IPS-11a (cell line): ENCODE measurements around the gene PLEKHG4B.
"Not testable (repeated sequence)": the region's sequence is repeated elsewhere in the genome, so short reads cannot be mapped to it uniquely, and the experiment has no call there.

Source experiments
- H3K4me3 ChIP-seq: one replicate; pipeline ENCODE4 v1.5.1; 2013; ENCODE audit warnings: low read depth, low read length, control low read depth

Gene PLEKHG4B

DNA sequence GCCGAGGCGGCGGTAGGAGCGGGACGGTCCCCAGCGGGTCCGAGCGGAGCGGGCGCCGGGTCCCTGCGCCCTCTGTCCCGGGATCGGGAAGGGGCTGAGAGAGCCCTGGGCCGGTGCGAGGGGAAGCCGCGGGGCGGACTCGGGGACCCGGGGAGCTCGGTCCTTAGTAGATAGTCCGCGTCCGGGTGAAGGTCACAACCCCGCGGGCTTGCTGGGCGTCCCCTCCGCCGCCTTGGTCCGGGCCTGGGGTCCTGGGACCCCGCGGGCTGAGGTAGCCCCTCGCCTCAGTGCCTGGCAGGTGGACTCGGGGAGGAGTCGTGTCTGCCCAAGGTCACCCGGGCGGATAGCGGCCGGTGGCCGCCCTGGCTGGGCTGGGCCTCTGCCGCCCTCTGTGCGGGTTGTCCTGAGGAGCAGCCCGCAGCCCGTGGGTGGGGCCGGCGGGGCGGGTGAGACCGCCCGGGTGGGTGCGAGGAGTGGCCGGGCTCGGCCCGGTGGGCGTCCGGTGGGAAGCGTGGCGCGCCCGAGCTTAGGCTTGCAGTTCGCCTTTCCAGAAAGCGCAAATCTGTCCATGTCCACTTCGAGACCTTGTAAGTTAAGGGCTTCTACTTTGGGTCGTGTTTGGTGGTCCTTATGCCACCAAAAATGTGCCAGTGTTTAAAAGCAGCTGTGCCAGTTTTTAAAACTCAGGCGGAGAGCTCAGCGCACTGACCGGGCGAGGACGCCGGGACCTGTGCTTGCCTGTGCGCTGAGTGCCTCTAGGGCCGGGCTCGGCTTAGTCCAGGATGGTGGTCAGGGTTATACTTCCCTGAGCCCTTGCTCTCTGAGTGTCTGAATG is 126.7 kb downstream of the PLEKHG4B start:
- H3K4me3 ChIP-seq: peak overlapping the region; percentile 81

DNA sequence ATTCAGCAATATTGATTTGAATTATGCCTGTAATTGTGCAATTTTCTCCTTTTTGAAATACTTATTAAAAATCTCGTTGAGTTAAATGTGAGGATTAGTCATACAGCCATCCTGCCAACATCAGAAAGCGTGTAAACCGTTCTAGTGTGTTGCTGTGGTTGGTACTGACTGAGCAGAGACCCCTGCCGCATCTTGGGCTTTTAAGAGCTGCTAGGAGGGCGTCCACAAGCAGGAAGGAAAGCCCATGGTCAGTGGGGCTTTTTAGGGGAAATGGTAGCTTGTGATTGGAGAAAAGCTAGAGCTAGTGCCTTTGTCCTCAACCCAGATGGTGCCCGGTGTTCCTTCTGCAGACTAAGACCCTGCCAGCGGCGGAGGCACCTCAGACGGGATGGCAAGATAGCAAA is 127.5 kb downstream of the PLEKHG4B start:
- peak overlapping the region; percentile 81 for H3K4me3 ChIP-seq

DNA sequence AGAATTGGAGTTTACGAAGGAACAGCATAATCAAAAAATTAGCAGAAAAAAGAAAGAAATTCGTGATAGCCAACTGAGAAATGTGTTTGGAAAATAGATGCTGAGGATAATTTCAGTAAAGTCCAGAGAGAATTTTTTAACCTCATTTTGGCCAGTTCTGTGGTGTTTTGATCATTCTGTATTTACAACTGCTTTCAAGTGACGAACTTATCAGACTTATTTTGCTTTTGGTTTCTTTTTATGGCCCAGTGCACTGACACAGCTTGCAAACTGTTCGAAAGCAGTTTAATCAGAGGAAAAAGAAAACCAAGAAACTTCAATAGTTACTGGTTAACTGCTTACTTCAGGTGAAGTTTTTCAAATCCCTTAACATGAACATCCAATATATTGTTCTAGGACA is 128.0 kb downstream of the PLEKHG4B start:
- H3K4me3 ChIP-seq: no peak overlapping the region

DNA sequence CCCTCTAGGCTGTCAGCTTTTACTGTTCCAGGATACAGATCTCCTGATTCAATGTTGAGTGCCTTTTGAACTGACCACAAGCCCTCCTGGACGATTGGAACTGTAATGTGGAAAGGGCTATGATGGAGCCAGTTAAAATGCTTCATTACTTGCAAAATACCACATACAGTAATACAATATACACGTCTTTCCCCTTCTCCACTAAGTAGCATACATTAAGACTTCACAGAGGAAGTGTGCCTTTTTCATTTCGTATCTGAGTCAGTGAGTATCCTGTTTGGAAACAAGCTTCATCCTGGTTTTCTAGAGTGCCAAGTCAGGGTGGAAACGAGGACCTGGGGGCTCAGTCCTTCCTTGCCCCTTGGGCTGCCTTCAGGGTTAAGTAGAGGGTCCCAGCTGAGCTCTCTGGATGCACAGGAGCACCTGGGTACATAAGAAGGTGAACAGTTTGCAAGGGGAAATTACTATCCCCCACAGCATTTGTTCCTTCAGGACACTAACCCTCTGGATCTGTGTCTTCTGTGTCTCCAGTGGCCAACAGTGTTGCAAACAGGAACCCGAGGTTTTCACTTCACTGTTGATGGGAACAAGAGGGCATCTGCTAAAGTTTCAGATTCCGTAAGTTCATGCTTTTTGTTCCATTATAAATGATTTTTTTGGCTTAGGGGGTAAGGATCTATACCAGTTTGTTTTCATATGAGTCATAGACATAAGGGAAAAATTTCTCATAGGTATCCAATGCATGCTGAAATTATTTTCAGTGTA is 131.2 kb downstream of the PLEKHG4B start:
- H3K4me3 ChIP-seq: not testable (repeated sequence)

DNA sequence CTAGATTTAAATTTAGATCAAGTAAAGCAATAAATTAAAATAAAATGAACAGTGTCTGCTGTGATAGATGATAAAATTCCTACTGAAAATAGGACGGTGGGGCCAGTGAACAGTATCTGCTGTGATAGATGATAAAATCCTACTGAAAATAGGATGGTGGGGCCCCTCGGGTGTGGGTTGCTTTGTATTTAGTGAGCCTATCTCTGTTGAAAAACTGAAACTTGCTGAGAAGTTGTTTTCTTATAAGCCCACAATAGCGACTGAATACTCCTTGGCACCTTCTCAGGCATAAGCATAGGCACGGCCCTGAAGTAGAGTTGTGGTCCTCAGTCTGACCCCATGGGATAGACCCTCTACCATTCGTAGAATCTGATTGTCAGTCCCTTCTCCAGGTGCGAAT is 131.8 kb downstream of the PLEKHG4B start:
- H3K4me3 ChIP-seq: no peak overlapping the region

DNA sequence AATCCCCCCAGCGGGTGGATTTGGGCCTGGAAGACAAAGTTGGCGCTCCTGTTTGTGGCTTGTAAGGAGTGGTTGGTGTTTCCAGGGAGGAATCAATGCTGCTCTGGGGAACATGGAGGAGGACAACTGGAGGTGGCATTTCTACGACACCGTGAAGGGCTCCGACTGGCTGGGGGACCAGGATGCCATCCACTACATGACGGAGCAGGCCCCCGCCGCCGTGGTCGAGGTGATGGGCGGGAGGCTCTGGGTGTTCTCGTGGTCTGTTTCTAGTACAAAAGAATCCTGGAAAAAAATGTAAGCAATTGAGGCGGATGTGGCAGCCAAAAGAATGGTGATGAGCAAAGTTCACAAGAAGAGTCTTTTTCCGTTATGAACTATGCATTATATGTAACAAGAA is 133.4 kb downstream of the PLEKHG4B start:
- no peak overlapping the region for H3K4me3 ChIP-seq

DNA sequence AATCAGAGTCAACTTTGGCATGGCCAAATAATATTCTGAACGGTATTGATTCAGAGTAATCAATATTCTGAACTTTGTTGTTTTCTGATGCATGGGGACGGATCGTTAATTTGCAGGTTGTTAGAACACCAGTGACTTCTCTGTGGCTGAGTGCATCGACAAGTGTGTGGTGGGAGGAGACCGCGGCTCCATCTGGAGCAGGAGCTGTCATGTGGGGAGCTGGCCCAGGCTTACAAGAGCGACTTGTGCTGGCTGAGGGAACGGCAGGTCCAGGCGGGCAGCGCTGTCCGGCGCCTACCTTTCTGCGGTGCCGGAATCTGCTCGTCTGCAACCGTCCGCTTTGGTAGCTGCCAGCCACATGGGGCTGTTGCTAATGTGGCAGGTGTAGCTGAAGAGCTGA is 135.4 kb downstream of the PLEKHG4B start:
- H3K4me3 ChIP-seq: not testable (repeated sequence)

DNA sequence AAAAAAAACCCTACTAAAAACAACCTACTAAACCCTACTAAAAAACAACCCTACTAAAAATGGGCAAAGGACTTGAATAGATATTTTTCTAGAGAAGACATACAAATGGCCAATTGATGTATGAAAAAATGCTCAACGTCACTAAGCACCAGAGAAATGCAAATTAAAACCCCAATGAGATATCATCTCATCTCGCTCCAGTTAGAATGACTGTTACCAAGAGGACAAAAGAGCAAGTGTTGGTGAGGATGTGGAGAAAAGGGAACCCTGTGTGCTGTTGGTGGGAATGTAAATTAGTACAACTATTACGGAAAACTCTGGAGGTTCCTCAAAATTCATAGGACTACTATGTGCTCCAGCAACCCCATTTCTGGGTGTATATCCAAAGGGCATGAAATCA is 136.9 kb downstream of the PLEKHG4B start:
- no peak overlapping the region for H3K4me3 ChIP-seq

DNA sequence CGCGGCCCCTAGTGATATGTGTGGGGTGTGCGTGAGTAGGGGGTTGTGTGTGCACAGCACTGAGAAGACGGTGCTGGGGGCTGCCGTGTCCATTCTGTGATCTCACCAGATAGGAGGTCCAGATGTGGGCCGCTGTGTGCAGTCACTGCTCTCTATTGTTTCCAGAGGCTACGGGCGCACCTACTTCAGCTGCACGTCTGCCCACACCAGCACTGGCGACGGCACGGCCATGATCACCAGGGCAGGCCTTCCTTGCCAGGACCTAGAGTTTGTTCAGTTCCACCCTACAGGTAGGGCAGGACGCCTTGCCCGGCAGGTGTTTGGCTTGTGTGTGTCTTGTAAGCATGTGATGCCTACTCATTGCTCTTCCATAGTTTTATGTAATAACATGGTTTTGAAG is 138.7 kb downstream of the PLEKHG4B start:
- no peak overlapping the region for H3K4me3 ChIP-seq

DNA sequence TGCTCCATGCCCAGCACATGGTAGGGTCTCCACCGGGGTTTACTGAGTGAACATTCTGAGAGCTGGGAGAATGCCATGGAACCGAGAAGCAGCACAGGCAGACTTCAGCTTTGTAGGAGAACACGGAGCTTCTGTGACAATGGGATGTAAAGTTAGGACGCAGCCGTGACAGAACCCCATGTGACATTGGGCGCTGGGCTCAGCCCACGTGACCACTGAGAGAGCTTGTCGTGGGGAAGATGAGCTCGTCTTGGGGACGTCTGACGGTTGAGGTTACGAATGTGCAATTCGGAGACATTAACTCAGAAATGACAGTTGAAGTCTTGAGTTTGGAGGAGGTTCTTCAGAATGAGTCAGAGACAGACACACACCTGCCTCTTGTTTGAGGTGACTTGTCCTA is 139.7 kb downstream of the PLEKHG4B start:
- H3K4me3 ChIP-seq: no peak overlapping the region

DNA sequence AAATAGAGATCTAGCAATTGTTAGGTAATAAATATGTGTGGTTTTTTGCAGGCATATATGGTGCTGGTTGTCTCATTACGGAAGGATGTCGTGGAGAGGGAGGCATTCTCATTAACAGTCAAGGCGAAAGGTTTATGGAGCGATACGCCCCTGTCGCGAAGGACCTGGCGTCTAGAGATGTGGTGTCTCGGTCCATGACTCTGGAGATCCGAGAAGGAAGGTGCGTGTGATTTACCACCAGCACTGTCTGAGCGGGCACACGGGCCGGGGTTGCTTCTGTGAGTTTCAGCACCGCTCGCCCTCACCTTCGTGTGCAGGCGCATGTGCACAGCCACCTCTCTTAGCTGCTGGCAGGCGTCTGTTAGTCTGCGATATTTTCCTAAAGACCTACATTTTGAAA is 141.5 kb downstream of the PLEKHG4B start:
- H3K4me3 ChIP-seq: not testable (repeated sequence)

DNA sequence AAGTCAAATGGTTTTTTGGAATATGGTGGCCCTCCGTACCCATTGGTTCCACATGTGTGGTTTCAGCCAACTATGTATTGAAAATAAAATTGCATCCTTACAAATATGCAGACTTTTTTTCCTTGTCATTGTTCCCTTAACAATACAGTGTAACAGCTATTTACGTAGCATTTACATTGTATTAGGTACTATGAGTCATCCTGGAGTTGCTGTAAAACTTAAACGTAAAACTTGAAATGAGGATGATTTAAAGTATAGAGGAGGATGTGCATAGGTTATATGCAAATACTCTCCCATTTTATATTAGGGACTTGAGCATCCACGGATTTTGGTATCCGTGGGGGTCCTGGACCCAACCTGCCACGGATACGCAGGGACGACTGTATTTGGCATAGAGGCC is 142.5 kb downstream of the PLEKHG4B start:
- no peak overlapping the region for H3K4me3 ChIP-seq

DNA sequence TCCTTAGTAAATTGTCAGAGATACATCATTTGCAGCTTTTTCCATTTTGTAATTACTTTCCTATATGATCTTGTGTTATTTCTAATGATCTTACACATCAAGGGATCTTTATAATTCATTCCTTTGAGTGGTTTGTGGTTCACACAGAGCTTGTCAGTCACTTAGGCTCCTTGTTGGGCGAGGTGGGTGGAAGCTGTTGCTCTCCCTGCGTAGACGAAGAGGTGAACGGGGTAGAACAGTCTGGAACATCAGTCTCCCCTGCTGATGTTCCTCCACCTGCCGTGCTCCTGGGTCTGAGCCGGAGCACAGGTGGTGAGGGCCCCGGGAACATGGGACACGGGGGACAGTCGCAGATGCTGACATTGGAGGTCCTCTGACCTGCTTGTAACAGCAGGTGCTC is 143.6 kb downstream of the PLEKHG4B start:
- not testable (repeated sequence) for H3K4me3 ChIP-seq

DNA sequence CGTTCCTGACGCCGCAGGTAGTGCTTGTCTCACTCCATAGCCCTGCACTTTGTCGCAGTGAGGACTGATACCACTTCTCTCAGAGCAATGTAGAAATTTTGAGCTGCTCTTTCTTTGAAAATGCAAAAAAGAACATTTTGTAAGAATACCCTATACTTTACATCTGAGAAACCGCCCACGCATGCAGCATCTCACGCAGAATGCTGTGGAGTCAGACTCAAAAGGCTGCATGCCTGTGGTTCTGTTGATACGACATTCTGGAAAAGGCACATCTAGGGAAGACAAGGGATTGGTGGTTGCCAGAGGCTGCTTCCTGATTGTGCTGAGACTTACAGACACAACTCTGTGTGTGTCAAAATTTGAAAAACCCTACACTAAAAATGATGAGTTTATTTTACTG is 146.0 kb downstream of the PLEKHG4B start:
- H3K4me3 ChIP-seq: not testable (repeated sequence)
